OCI-LY1 (cell line): ENCODE results near the gene SREK1IP1.

ENCODE experiments used
- H2AFZ ChIP-seq: fragments of 200-600 bp; sonication (generic), shearing (Covaris generic); 2 replicates; pipeline ENCODE4 v1.6.0; 2014; ENCODE audit warnings: antibody characterized with exemption, mild to moderate bottlenecking, low read length
- H3F3A ChIP-seq: fragments of 200-600 bp; sonication (generic), shearing (Covaris generic); 2 replicates; pipeline ENCODE4 v1.6.0; 2014; ENCODE audit warnings: mild to moderate bottlenecking, antibody characterized with exemption, low read length, moderate library complexity; ENCODE audit not compliant: insufficient read depth
- H3K27ac ChIP-seq: fragments of 200-600 bp; sonication (generic); 2 replicates; pipeline ENCODE4 v1.5.1; 2014; ENCODE audit warnings: low read length, mixed run types, mild to moderate bottlenecking, low read depth; ENCODE audit not compliant: poor library complexity, severe bottlenecking
- H3K27me3 ChIP-seq: fragments of 200-600 bp; sonication (generic); 2 replicates; pipeline ENCODE4 v1.6.0; 2014; ENCODE audit warnings: antibody characterized with exemption, mild to moderate bottlenecking, low read length, moderate library complexity; ENCODE audit not compliant: insufficient read depth
- H3K36me3 ChIP-seq: fragments of 200-600 bp; sonication (generic); 2 replicates; pipeline ENCODE4 v1.6.1; 2014; ENCODE audit warnings: mild to moderate bottlenecking, antibody characterized with exemption, low read length, moderate library complexity, mixed read lengths; ENCODE audit not compliant: insufficient read depth
- H3K4me1 ChIP-seq: fragments of 200-600 bp; sonication (generic); 2 replicates; pipeline ENCODE4 v1.5.1; 2014; ENCODE audit warnings: mild to moderate bottlenecking, low read length, moderate library complexity; ENCODE audit not compliant: insufficient read depth, severe bottlenecking
- H3K4me2 ChIP-seq: fragments of 200-600 bp; sonication (generic), shearing (Covaris generic); 2 replicates; pipeline ENCODE4 v1.6.1; 2014; ENCODE audit warnings: low read length
- H3K4me3 ChIP-seq: fragments of 200-600 bp; sonication (generic); 2 replicates; pipeline ENCODE4 v1.5.1; 2014; ENCODE audit warnings: low read length, low read depth, mild to moderate bottlenecking, mixed read lengths; ENCODE audit not compliant: poor library complexity, severe bottlenecking
- H3K79me2 ChIP-seq: fragments of 200-600 bp; shearing (Covaris generic); 2 replicates; pipeline ENCODE4 v1.6.1; 2016; ENCODE audit warnings: mixed run types, low read length, mixed read lengths; ENCODE audit not compliant: insufficient read depth
- H3K9ac ChIP-seq: fragments of 200-600 bp; sonication (generic), shearing (Covaris generic); 2 replicates; pipeline ENCODE4 v1.6.1; 2014; ENCODE audit warnings: mild to moderate bottlenecking, low read length, mixed read lengths
- H3K9me2 ChIP-seq: fragments of 200-600 bp; sonication (generic), shearing (Covaris generic); 2 replicates; pipeline ENCODE4 v1.6.1; 2014; ENCODE audit warnings: low read depth, mild to moderate bottlenecking, low read length, mixed read lengths
- H3K9me3 ChIP-seq: fragments of 200-600 bp; shearing (Covaris generic); 2 replicates; pipeline ENCODE4 v1.6.1; 2014; ENCODE audit warnings: low read length, mixed read lengths
- H4K20me1 ChIP-seq: fragments of 200-600 bp; sonication (generic), shearing (Covaris generic); 2 replicates; pipeline ENCODE4 v1.6.0; 2016; ENCODE audit warnings: mild to moderate bottlenecking, low read length; ENCODE audit not compliant: insufficient read depth
- CTCF ChIP-seq: fragments of 200-600 bp; sonication (generic), shearing (Covaris generic); IDR thresholded peaks from 2 replicates; pipeline ENCODE4 v1.5.1; 2017; ENCODE audit warnings: mild to moderate bottlenecking, antibody characterized with exemption, low read length, moderate library complexity, mixed read lengths
- EZH2 ChIP-seq: fragments of 200-600 bp; sonication (generic), shearing (Covaris generic); IDR thresholded peaks from 2 replicates; pipeline ENCODE4 v1.8.0; 2017; ENCODE audit warnings: borderline replicate concordance, mixed run types, mild to moderate bottlenecking, antibody characterized with exemption, low read length, moderate library complexity, mixed read lengths

SREK1IP1 gene

GRCh38 chr5:64685866-64686265 is 82.6 kb downstream of the SREK1IP1 start:
- H4K20me1 ChIP-seq, result no peaks in the 10 kb centered on the region
- H3K4me3 ChIP-seq, result no peak overlapping the region
- H3K27me3 ChIP-seq, result no peaks in the 10 kb centered on the region
- H2AFZ ChIP-seq, result no peak overlapping the region
- H3K9me2 ChIP-seq, result no peaks in the 10 kb centered on the region
- TF ChIP-seq CTCF, result no peak
- TF ChIP-seq EZH2, result no peak
- H3K27ac ChIP-seq, result no peak overlapping the region
- H3K79me2 ChIP-seq, result no peaks in the 10 kb centered on the region
- H3K36me3 ChIP-seq, result no peaks in the 10 kb centered on the region
- no peaks in the 10 kb centered on the region for H3F3A ChIP-seq
- no peaks in the 10 kb centered on the region for H3K9me3 ChIP-seq
- no peak overlapping the region for H3K9ac ChIP-seq
- H3K4me1 ChIP-seq, result no peaks in the 10 kb centered on the region
- no peak overlapping the region for H3K4me2 ChIP-seq

GRCh38 chr5:64682608-64683007 is 85.9 kb downstream of the SREK1IP1 start:
- no peak overlapping the region for H2AFZ ChIP-seq
- peak; percentile 35; the same call in 1 of the 2 replicates for TF ChIP-seq CTCF
- no peak for TF ChIP-seq EZH2
- H3K4me2 ChIP-seq, result no peak overlapping the region
- H3K36me3 ChIP-seq, result no peaks in the 10 kb centered on the region
- no peaks in the 10 kb centered on the region for H3K9me3 ChIP-seq
- no peaks in the 10 kb centered on the region for H3F3A ChIP-seq
- no peaks in the 10 kb centered on the region for H3K4me1 ChIP-seq
- no peaks in the 10 kb centered on the region for H3K9me2 ChIP-seq
- no peaks in the 10 kb centered on the region for H4K20me1 ChIP-seq
- H3K4me3 ChIP-seq, result no peak overlapping the region
- H3K9ac ChIP-seq, result no peak overlapping the region
- no peak overlapping the region for H3K27ac ChIP-seq
- H3K27me3 ChIP-seq, result no peaks in the 10 kb centered on the region
- H3K79me2 ChIP-seq, result no peaks in the 10 kb centered on the region

GRCh38 chr5:64680289-64680688 is 88.2 kb downstream of the SREK1IP1 start:
- Histone ChIP-seq H3K79me2 (no peaks in the 10 kb centered on the region), H3K27me3 (no peaks in the 10 kb centered on the region), H3K4me2 (no peak overlapping the region), H3K9me2 (no peaks in the 10 kb centered on the region), H4K20me1 (no peaks in the 10 kb centered on the region), H3K4me1 (no peaks in the 10 kb centered on the region), H3K36me3 (no peaks in the 10 kb centered on the region), H3F3A (no peaks in the 10 kb centered on the region), H3K27ac (no peak overlapping the region), H3K9me3 (no peaks in the 10 kb centered on the region), H3K4me3 (no peak overlapping the region), H2AFZ (no peak overlapping the region), H3K9ac (no peak overlapping the region)
- TF ChIP-seq CTCF, result no peak
- TF ChIP-seq EZH2, result no peak
